ENCODE measurements around the gene COG4.

COG4 gene

GRCh38 chr16:70473446-70474319 is 49.7 kb downstream of the COG4 start:
- TF ChIP-seq POLR2AphosphoS5 (IDR thresholded peaks at IDR 0.05; ENCODE audit: low read depth, low read length): no peak
- TF ChIP-seq TAF1 (IDR thresholded peaks at IDR 0.05; ENCODE audit: borderline replicate concordance, insufficient read depth, low read length): no peak
- no peak for TF ChIP-seq FOXP2 (optimal IDR thresholded peaks at IDR 0.05; ENCODE audit: borderline replicate concordance, extremely low read depth, extremely low read length, insufficient read depth)
- TF ChIP-seq SIN3A (IDR thresholded peaks at IDR 0.05; ENCODE audit: borderline replicate concordance, insufficient read depth, low read length): no peak
- TF ChIP-seq REST (IDR thresholded peaks at IDR 0.05; ENCODE audit: insufficient read depth in 1 of 2, low read depth in 2 of 2, low read length in 2 of 2): no peak

GRCh38 chr16:70472786-70473433 is 50.4 kb downstream of the COG4 start:
- TF ChIP-seq TAF1 (IDR thresholded peaks at IDR 0.05; ENCODE audit: borderline replicate concordance, insufficient read depth, low read length) (no peak), REST (IDR thresholded peaks at IDR 0.05; ENCODE audit: insufficient read depth in 1 of 2, low read depth in 2 of 2, low read length in 2 of 2) (no peak), SIN3A (IDR thresholded peaks at IDR 0.05; ENCODE audit: borderline replicate concordance, insufficient read depth, low read length) (no peak), POLR2AphosphoS5 (IDR thresholded peaks at IDR 0.05; ENCODE audit: low read depth, low read length) (no peak), FOXP2 (optimal IDR thresholded peaks at IDR 0.05; ENCODE audit: borderline replicate concordance, extremely low read depth, extremely low read length, insufficient read depth) (no peak)

GRCh38 chr16:70470927-70471341 is 52.4 kb downstream of the COG4 start:
- TF ChIP-seq REST (IDR thresholded peaks at IDR 0.05; ENCODE audit: insufficient read depth in 1 of 2, low read depth in 2 of 2, low read length in 2 of 2) (no peak), FOXP2 (optimal IDR thresholded peaks at IDR 0.05; ENCODE audit: borderline replicate concordance, extremely low read depth, extremely low read length, insufficient read depth) (peak; percentile 40)

- TF ChIP-seq SIN3A (IDR thresholded peaks at IDR 0.05; ENCODE audit: borderline replicate concordance, insufficient read depth, low read length) (no peak), POLR2AphosphoS5 (IDR thresholded peaks at IDR 0.05; ENCODE audit: low read depth, low read length) (no peak), REST (IDR thresholded peaks at IDR 0.05; ENCODE audit: insufficient read depth in 1 of 2, low read depth in 2 of 2, low read length in 2 of 2) (no peak), TAF1 (IDR thresholded peaks at IDR 0.05; ENCODE audit: borderline replicate concordance, insufficient read depth, low read length) (no peak), FOXP2 (optimal IDR thresholded peaks at IDR 0.05; ENCODE audit: borderline replicate concordance, extremely low read depth, extremely low read length, insufficient read depth) (no peak)
Measured at GRCh38 chr16:70470141-70470926, 53.0 kb downstream of the COG4 start.
